GM12892 (cell line): ENCODE data around the gene LRRFIP1.

Experiments
- POLR2AphosphoS5 ChIP-seq: IDR thresholded peaks from 2 replicates; pipeline ENCODE4 v1.6.1; 2011; ENCODE audit warnings: low read depth, low read length, control low read depth
- TAF1 ChIP-seq: IDR thresholded peaks from 2 replicates; pipeline ENCODE4 v1.6.1; 2011; ENCODE audit warnings: low read depth, mild to moderate bottlenecking, control low read depth, low read length, borderline replicate concordance

- TF ChIP-seq POLR2AphosphoS5 (no peak), TAF1 (no peak)
These were observed 47.9 kb downstream of the LRRFIP1 start for GRCh38 chr2:237675316-237675715.
